T-helper 1 cell treated with Interleukin-12 subunit alpha and Interleukin-12 subunit beta and Interleukin-4 antibody, amounts not matched to agents 30 ng/mL and 1 ng/mL, for 36 hours (primary cell): Measurements from ENCODE around the gene ZNF585A. TPM values are rescaled to one million over a fixed set of nuclear protein-coding genes. Genes with fewer than 3 reads are reported as not detected.

Experiments
- intact Hi-C: fragments of 100-400 bp; cut with micrococcal nuclease; formaldehyde crosslinking; loops from one replicate; pipeline ENCODE4 v1.15.1; 2024
- total RNA-seq: library from RNA; stranded (reverse); gene quantifications from 2 replicates; pipeline ENCODE4 v1.2.3, GENCODE V29; 2022

The ZNF585A gene
- total RNA-seq, 1 donor from 2014 or later = 5.2 TPM

DNA sequence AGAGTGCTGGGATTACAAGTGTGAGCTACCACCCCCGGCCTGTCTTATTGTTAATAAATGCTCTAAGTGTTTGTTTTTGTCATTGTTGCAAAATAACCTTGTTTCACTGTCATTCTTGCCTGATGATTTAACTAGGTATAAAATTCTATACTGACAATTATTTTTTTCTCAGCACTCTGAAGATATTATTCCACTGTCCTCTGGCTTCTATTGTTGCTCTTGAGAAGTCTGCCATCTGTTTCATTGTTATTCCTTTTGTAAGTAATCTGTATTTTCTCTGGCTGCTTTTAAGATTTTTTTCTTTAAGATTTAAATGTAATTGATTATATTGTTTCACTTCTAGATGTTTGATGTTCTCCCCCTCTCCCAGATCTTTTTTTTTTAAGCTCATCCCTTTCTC is 76.6 kb downstream of the ZNF585A start:
- intact Hi-C loops = no loop called here

Other genes with a start within 250 kb of the ZNF585A start
- 14.0 and 14.9 TPM in 2 replicates for gene ZNF420, start 94.3 kb downstream of the ZNF585A start, total RNA-seq
- gene ZNF585B, start 37.8 kb upstream of the ZNF585A start, total RNA-seq = 4.2 and 4.6 TPM in 2 replicates
- 9.9 and 10.7 TPM in 2 replicates for gene ZNF383, start 45.5 kb upstream of the ZNF585A start, total RNA-seq
- gene ZNF527, start 198.4 kb upstream of the ZNF585A start, total RNA-seq = 5.3 and 5.4 TPM in 2 replicates